NB4 (cell line): ENCODE results near the gene POLQ.
"Not testable (repeated sequence)": the region's sequence is repeated elsewhere in the genome, so short reads cannot be mapped to it uniquely, and the experiment has no call there.

Experiments used
- DNase-seq: peaks from one replicate; pipeline ENCODE4 v3.0.0; 2010; ENCODE audit warnings: low read depth
- H3K4me3 ChIP-seq: one replicate; pipeline ENCODE4 v1.5.1; 2011; ENCODE audit warnings: mild to moderate bottlenecking, low read depth, low read length, moderate library complexity
- CTCF ChIP-seq: IDR thresholded peaks from one replicate; pipeline ENCODE4 v1.5.1; 2012; ENCODE audit warnings: low read depth, low read length
- MAX ChIP-seq: IDR thresholded peaks from 2 replicates; pipeline ENCODE4 v1.6.1; 2011; ENCODE audit warnings: low read depth, low read length
- MYC ChIP-seq: IDR thresholded peaks from 2 replicates; pipeline ENCODE4 v1.6.1; 2011; ENCODE audit warnings: low read depth, low read length
- POLR2A ChIP-seq: IDR thresholded peaks from 2 replicates; pipeline ENCODE4 v1.6.1; 2011; ENCODE audit warnings: mild to moderate bottlenecking; ENCODE audit not compliant: insufficient read length; ENCODE audit errors: extremely low read depth

Gene POLQ

DNA sequence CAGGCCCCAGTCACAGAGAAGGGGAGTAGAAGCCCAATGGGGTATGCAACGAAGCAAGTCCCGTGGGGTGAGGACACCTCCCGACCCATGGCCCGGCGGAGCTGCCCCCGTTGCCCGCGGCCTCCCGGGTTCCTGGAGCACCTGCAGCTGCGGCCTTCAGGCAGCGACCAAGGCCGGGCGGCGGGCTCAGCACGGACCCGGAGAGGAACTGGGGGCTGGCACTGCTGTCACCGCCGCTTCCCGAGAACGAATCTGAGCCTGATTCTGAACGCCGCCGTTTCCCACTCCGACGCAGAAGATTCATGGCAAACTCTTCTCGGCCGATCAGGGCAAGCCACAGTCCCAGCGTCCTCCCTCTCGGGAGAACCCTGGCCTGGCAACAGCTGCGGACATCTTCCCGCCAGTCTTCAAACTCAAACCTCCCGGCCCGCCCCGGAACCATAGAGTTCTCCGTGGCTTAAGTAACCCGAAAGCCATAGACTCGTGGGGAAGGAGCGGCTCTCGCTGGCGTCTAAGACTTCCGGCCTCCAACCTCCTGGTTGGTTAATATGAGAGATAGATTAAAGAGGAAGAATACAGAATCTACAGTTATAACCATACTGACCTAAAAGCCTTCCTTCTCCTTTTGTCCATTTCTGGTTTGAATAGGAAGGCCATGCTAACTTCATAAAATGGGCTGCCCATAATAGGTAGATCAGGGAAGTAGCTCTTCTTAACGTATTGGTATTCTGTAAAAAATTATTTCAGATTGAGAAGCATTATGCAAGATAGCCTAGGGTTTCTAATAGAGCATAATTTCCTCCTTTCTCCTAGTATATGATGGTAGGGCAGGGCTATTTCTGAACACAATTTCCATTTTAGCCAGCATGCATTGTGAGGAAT is at the start of gene POLQ:
Gene POLQ (minus strand): TSS at position 415 of the 882 bp plus-strand sequence. CDS start 111 bp downstream, at position 304.
- peak; percentile 97 for DNase-seq
- TF ChIP-seq POLR2A: peak; percentile 79
- TF ChIP-seq MAX: peak; percentile 65
- peak; percentile 59; the same call in 1 of the 2 replicates for TF ChIP-seq MYC
- no peak for TF ChIP-seq CTCF
- H3K4me3 ChIP-seq: peak within 1 kb of the TSS; percentile 96

- H3K4me3 ChIP-seq: no peak overlapping the region
- TF ChIP-seq POLR2A: no peak
- no peak for TF ChIP-seq MYC
- no peak for DNase-seq
Observed at GRCh38 chr3:121594850-121595249, 49.1 kb upstream of the POLQ start.

DNA sequence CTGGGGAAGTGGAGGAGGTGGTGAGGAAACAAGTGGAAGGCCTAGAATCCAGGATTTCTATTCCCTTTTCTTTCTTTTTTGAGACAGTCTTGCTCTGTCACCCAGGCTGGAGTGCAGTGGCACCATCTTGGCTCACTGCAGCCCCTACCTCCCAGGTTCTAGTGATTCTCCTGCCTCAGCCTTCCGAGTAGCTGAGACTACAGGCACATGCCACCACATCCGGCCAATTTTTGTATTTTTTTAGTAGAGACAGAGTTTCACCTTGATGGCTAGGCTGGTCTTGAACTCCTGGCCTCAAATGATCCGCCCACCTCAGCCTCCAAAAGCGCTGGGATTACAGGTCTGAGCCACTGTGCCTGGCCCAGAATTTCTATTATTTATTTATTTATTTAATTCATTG is 48.0 kb upstream of the POLQ start:
- not testable (repeated sequence) for H3K4me3 ChIP-seq, DNase-seq

- no peak for TF ChIP-seq MYC
- no peak for TF ChIP-seq CTCF
- no peak for TF ChIP-seq MAX
- TF ChIP-seq POLR2A: no peak
- no peak for DNase-seq
- no peak within 1 kb of the TSS for H3K4me3 ChIP-seq
Observed at GRCh38 chr3:121592856-121593702, 47.3 kb upstream of the POLQ start, which contains the start of gene FBXO40. Gene FBXO40, plus strand, starts transcription at chr3:121593379. Its CDS starts 27,197 bp downstream, at chr3:121620576.

GRCh38 chr3:121584418-121584817 is 38.6 kb upstream of the POLQ start:
- no peak overlapping the region for H3K4me3 ChIP-seq
- no peak for TF ChIP-seq POLR2A
- no peak for TF ChIP-seq CTCF
- TF ChIP-seq MYC: no peak
- no peak for TF ChIP-seq MAX
- no peak for DNase-seq

DNA sequence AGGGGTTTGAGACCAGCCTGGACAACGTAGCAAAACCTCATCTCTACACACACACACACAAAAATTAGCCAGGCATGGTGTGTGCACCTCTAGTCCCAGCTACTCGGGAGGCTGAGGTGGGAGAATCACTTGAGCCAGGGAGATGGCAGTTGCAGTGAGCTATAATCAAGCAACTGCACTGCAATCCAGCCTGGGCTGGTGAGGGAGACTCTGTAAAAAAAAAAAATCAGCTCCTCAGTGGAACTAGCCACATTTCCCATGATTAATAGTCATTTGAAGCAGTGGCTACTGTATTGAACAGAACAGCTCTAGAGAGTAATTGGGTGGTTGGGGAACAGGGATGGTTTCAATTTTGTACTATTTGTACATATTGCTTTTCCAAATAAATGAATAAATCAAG is 35.9 kb upstream of the POLQ start:
- DNase-seq: no peak
- TF ChIP-seq CTCF (no peak), POLR2A (no peak), MYC (no peak), MAX (no peak)
- no peak overlapping the region for H3K4me3 ChIP-seq
